BLaER1 treated with 17β-estradiol and CSF1 and Interleukin-3, amounts not matched to agents 10 nM and 100 nM (cell line): Measurements from ENCODE around the gene TUFT1.

Experiments used
- H3K27ac ChIP-seq, 11 experiments: shearing (Covaris generic); formaldehyde crosslinking; 2 replicates each; pipeline ENCODE4 v1.8.1; 2022
- H3K27me3 ChIP-seq, 11 experiments: shearing (Covaris generic); formaldehyde crosslinking; 2 replicates each; pipeline ENCODE4 v1.8.1; 2022
- H3K36me3 ChIP-seq, 11 experiments: shearing (Covaris generic); formaldehyde crosslinking; 2 replicates each; pipeline ENCODE4 v1.8.1; 2022
- H3K4me1 ChIP-seq, 10 experiments: shearing (Covaris generic); formaldehyde crosslinking; 2 replicates each; pipeline ENCODE4 v1.8.1; 2022
- H3K4me2 ChIP-seq, 11 experiments: shearing (Covaris generic); formaldehyde crosslinking; 2 replicates each; pipeline ENCODE4 v1.8.1; 2022
- H3K4me3 ChIP-seq, 10 experiments: shearing (Covaris generic); formaldehyde crosslinking; 2 replicates each; pipeline ENCODE4 v1.8.1; 2022
- H3K9ac ChIP-seq, 11 experiments: shearing (Covaris generic); formaldehyde crosslinking; 2 replicates each; pipeline ENCODE4 v1.8.1; 2022
- H3K9me3 ChIP-seq, 11 experiments: shearing (Covaris generic); formaldehyde crosslinking; replicated peaks in 1 of 11; 2 replicates each; pipeline ENCODE4 v1.8.1; 2022
- H4K20me1 ChIP-seq, 11 experiments: shearing (Covaris generic); formaldehyde crosslinking; 2 replicates each; pipeline ENCODE4 v1.8.1; 2022
- Cebpa-rat ChIP-seq, 11 experiments: shearing (Covaris generic); IDR thresholded peaks; 2 replicates each; pipeline ENCODE4 v1.8.1; 2022

Gene TUFT1

GRCh38 chr1:151502035-151502700 lies 37.9 kb upstream of the TUFT1 start:
- Histone ChIP-seq H3K36me3 (no peaks in the 10 kb centered on the region), H3K4me2 (no peak overlapping the region), H3K9me3 (no peaks in the 10 kb centered on the region), H3K27me3 (no peaks in the 10 kb centered on the region), H3K9ac (no peak overlapping the region), H4K20me1 (no peaks in the 10 kb centered on the region), H3K4me3 (no peak overlapping the region), H3K27ac (no peak overlapping the region), H3K4me1 (no peaks in the 10 kb centered on the region)
- no peak for TF ChIP-seq Cebpa-rat (IDR thresholded peaks at IDR 0.05)

- Histone ChIP-seq H3K27me3 (no peaks in the 10 kb centered on the region), H3K27ac (no peak overlapping the region), H3K4me2 (no peak overlapping the region), H3K4me3 (no peak overlapping the region), H3K9me3 (no peaks in the 10 kb centered on the region), H3K36me3 (no peaks in the 10 kb centered on the region), H3K4me1 (no peaks in the 10 kb centered on the region), H3K9ac (no peak overlapping the region), H4K20me1 (no peaks in the 10 kb centered on the region)
- TF ChIP-seq Cebpa-rat (IDR thresholded peaks at IDR 0.05) = no peak
Measured at GRCh38 chr1:151502859-151503780, 37.0 kb upstream of the TUFT1 start.

DNA sequence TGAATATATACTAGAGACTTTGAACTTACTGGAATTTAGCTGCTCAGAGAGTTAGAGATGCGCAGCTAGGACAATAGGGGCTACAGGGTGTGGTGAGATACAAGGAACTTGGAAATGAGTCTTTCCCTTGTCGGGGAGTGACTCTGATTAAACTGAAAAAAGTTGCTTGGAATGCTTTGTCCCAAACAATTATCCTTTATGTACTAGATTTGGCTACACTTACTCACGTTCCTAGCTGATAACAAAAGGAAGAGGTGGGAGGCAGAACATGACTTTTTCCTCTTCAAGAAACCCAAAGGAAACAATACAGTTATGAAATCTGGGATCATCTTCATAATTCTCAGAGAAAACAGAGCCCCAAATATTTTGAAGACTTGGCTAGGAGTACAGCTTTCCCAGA lies 35.9 kb upstream of the TUFT1 start:
- Histone ChIP-seq H3K4me1 (peaks cover 0 to 2% (median under 1%) of the 10 kb centered on the region in 10 experiments; a peak in 5 of 20 replicates), H3K27me3 (no peaks in the 10 kb centered on the region), H3K9ac (no peak overlapping the region), H4K20me1 (no peaks in the 10 kb centered on the region), H3K9me3 (no peaks in the 10 kb centered on the region), H3K4me2 (no peak overlapping the region), H3K36me3 (no peaks in the 10 kb centered on the region), H3K27ac (no peak overlapping the region), H3K4me3 (no peak overlapping the region)
- no peak for TF ChIP-seq Cebpa-rat (IDR thresholded peaks at IDR 0.05)

DNA sequence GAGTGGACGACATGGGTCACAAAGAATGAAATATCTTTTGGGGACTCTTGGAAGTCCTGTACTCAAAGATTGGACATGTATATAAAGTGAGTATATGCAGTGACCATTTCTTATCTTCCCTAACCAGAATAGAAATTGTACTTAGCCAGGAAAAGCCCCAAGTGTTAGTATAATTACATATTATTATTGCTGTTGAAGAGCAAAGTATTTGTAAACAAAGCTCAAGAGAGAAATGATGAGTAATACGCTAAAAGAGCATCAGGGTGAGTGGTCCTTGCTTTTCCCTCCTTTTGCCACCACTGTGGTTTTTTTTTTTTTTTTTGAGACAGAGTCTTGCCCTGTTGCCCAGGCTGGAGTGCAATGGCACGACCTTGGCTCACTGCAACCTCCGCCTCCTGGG lies 35.4 kb upstream of the TUFT1 start:
- Histone ChIP-seq H3K27me3 (peaks cover 0 to under 1% (median 0%) of the 10 kb centered on the region in 11 experiments; a peak in 1 of 22 replicates), H3K36me3 (no peaks in the 10 kb centered on the region), H3K4me2 (no peak overlapping the region), H3K4me3 (no peak overlapping the region), H3K9ac (no peak overlapping the region), H3K9me3 (no peaks in the 10 kb centered on the region), H3K4me1 (peaks cover 0 to 7% (median 5%) of the 10 kb centered on the region in 10 experiments; a peak in 14 of 20 replicates), H4K20me1 (no peaks in the 10 kb centered on the region), H3K27ac (no peak overlapping the region)
- no peak for TF ChIP-seq Cebpa-rat (IDR thresholded peaks at IDR 0.05)

- H3K27ac ChIP-seq = no peak overlapping the region
- no peak overlapping the region; a peak in 2 of 22 replicates for H3K4me2 ChIP-seq
- H3K27me3 ChIP-seq = peaks cover 0 to 18% (median 0%) of the 10 kb centered on the region in 11 experiments; a peak in 7 of 22 replicates
- H3K36me3 ChIP-seq = no peaks in the 10 kb centered on the region
- peaks cover 0 to 9% (median 0%) of the 10 kb centered on the region in 11 experiments; a peak in 1 of 22 replicates for H4K20me1 ChIP-seq
- TF ChIP-seq Cebpa-rat (IDR thresholded peaks at IDR 0.05) = no peak
- H3K9ac ChIP-seq = no peak overlapping the region
- H3K9me3 ChIP-seq = no peaks in the 10 kb centered on the region
- H3K4me1 ChIP-seq = peaks cover 20 to 41% (median 39%) of the 10 kb centered on the region in 10 experiments
- H3K4me3 ChIP-seq = no peak overlapping the region
Measured at GRCh38 chr1:151508833-151509232, 31.3 kb upstream of the TUFT1 start.

DNA sequence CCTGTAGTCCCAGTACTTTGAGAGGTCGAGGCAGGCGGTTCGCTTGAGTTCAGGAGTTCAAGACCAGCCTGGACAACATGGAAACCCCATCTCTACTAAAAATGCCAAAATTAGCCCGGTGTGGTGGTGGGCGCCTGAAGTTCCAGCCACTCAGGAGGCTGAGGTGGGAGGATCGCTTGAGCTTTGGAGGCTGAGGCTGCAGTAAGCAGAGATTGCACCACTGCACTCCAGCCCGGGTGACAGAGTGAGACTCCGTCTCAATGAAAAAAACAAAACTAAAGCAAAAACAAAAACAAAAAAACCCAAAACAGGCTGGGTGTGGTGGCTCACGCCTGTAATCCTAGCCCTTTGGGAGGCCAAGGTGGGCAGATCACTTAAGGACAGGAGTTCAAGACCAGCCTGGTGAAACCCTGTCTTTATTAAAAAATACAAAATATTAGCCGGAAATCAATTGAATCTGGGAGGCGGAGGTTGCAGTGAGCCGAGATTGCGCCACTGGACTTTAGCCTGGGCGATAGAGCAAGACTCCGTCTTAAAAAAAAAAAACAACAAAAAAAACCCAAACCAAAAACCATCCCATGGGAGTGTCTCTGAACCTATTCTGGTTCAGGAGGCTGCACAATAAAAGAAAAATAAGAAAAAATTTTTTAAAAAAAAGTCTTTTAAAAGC lies 30.6 kb upstream of the TUFT1 start:
- H3K9ac ChIP-seq = peak overlapping the region in 1 of 11 experiments; percentile 6; a peak in 2 of 22 replicates
- peak overlapping the region in 10 of 11 experiments; percentile 89 to 99 (median 96); a peak in 19 of 22 replicates for H3K4me2 ChIP-seq
- H3K4me1 ChIP-seq = peaks cover 25 to 48% (median 45%) of the 10 kb centered on the region in 10 experiments
- peaks cover 0 to 18% (median 0%) of the 10 kb centered on the region in 11 experiments; a peak in 7 of 22 replicates for H3K27me3 ChIP-seq
- no peaks in the 10 kb centered on the region for H3K36me3 ChIP-seq
- no peaks in the 10 kb centered on the region for H3K9me3 ChIP-seq
- H3K4me3 ChIP-seq = no peak overlapping the region
- peaks cover 0 to 9% (median 0%) of the 10 kb centered on the region in 11 experiments; a peak in 1 of 22 replicates for H4K20me1 ChIP-seq
- no peak overlapping the region for H3K27ac ChIP-seq
- TF ChIP-seq Cebpa-rat (IDR thresholded peaks at IDR 0.05) = 0 out of 22 replicates have a peak, but pooled peaks of 1 of the 11 experiments have one; percentile 37

- Histone ChIP-seq H3K27ac (peak overlapping the region in 1 of 11 experiments; percentile 52; a peak in 1 of 22 replicates), H3K9me3 (no peaks in the 10 kb centered on the region), H3K9ac (peak overlapping the region in 2 of 11 experiments; percentile 6 to 73; a peak in 2 of 22 replicates), H3K4me1 (peaks cover 25 to 49% (median 46%) of the 10 kb centered on the region in 10 experiments), H3K4me2 (peak overlapping the region in 10 of 11 experiments; percentile 89 to 99 (median 96); a peak in 19 of 22 replicates), H3K36me3 (no peaks in the 10 kb centered on the region), H4K20me1 (peaks cover 0 to 9% (median 0%) of the 10 kb centered on the region in 11 experiments; a peak in 1 of 22 replicates), H3K4me3 (no peak overlapping the region; a peak in 1 of 20 replicates), H3K27me3 (peaks cover 0 to 18% (median 0%) of the 10 kb centered on the region in 11 experiments; a peak in 7 of 22 replicates)
- no peak for TF ChIP-seq Cebpa-rat (IDR thresholded peaks at IDR 0.05)
Measured at GRCh38 chr1:151510020-151510405, 30.1 kb upstream of the TUFT1 start.

DNA sequence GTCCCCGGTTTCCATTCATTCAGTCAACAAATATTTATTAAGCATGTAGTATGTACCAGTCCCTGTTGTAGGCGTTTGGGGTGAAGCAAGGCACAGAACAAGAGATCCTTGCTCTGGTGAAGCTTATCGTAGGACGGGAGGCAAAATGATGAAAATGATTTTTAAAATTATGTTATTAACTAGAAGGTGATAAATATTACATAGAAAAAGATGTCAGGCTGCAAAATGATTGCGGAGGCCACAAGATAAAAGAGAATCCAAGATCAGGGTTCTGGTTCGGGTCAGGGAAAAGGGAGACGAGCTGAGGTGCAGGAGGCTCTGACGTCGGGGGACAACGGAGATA lies 29.5 kb upstream of the TUFT1 start:
- no peak for TF ChIP-seq Cebpa-rat (IDR thresholded peaks at IDR 0.05)
- Histone ChIP-seq H3K4me3 (peak overlapping the region; percentile 61 to 77 (median 71)), H3K9me3 (no peaks in the 10 kb centered on the region), H3K27ac (peak overlapping the region in 8 of 11 experiments; percentile 21 to 58 (median 52); a peak in 14 of 22 replicates), H3K36me3 (no peaks in the 10 kb centered on the region), H3K4me2 (peak overlapping the region; percentile 89 to 99 (median 97)), H3K4me1 (peaks cover 25 to 49% (median 46%) of the 10 kb centered on the region in 10 experiments), H4K20me1 (peaks cover 0 to 9% (median 0%) of the 10 kb centered on the region in 11 experiments; a peak in 1 of 22 replicates), H3K27me3 (peaks cover 0 to 18% (median 0%) of the 10 kb centered on the region in 11 experiments; a peak in 7 of 22 replicates), H3K9ac (peak overlapping the region in 10 of 11 experiments; percentile 57 to 77 (median 72); a peak in 18 of 22 replicates)
